HG03280 (cell line): ENCODE measurements around the gene VAX1.

ENCODE experiments used
- ATAC-seq: cut with Tn5 transposase; IDR thresholded peaks from one replicate; pipeline ENCODE4 v1.9.1; 2021; ENCODE audit warnings: mild to moderate bottlenecking, moderate library complexity; ENCODE audit not compliant: unreplicated experiment

VAX1 gene

GRCh38 chr10:117164592-117165537 lies 26.8 kb upstream of the VAX1 start:
- ATAC-seq, result no peak

GRCh38 chr10:117163954-117164548 lies 26.0 kb upstream of the VAX1 start:
- no peak for ATAC-seq

- no peak for ATAC-seq
These were observed 25.2 kb upstream of the VAX1 start for GRCh38 chr10:117163061-117163953.

DNA sequence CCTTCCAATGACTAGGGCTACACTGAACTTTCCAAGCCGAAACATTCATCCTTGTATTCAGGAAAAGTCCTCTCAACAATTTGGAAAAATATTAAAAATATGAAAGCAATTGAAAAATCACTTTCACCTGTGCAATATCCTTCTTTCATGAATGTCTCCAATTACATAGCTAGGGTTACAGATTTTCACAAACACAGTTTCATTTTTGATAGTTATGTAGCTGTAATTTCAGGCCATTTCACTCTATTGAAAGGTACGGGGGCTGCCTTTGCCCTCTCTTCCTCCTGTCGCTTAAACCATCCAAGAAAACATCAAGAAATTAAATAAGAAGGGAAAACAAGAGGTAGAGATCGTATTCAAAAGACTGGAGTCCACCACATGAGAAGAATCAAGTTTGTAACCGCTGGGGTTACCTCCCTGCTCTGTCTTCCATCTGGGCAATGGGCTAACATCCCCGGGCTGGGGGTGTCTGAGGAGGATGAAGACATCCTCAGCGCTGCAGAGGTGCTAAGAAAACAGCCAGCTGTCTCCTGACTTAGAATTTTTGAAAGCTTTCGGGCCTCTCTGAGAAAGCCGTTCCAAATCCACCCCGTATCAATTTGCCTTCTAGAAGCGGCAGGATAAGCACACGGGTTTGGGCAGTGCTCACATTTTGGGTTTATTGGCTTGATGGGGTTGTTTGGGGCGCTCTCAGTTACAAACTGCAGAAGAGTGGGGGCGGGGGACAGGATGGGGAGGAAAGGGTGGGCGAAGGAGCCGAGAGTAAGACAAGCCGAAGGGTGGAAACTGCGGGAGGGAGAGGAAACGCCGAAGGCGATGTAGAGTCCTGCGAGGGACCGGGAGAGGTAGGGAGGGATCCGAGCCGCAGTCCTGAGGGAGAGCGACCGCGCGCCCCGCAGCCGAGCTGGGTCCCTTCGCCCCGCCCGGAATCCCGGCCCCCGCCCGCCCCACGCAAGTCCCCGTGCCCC lies 24.3 kb upstream of the VAX1 start:
- ATAC-seq, result no peak

GRCh38 chr10:117161386-117162033 lies 23.4 kb upstream of the VAX1 start:
- ATAC-seq, result no peak

- ATAC-seq, result no peak
These were observed 22.5 kb upstream of the VAX1 start for GRCh38 chr10:117160567-117160966.

DNA sequence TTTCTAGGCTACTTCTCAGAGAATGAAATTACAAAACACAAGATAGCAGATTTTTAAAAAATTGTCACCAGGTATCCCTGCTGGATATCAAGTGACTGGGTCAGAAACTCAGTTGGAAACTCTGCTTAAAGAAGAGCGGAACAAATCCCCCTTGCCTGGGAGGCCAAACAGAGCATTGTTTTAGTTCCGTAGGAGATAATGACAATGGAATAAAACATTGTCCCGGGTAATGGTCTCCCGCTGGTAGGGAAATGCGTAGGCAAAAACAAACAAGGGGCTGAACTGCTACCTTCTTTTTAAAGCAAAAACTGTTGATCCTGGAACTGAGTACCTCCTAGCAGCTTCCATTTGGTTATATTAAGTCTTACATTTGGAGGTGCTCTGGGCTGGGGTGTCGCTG lies 21.3 kb upstream of the VAX1 start:
- ATAC-seq, result no peak

DNA sequence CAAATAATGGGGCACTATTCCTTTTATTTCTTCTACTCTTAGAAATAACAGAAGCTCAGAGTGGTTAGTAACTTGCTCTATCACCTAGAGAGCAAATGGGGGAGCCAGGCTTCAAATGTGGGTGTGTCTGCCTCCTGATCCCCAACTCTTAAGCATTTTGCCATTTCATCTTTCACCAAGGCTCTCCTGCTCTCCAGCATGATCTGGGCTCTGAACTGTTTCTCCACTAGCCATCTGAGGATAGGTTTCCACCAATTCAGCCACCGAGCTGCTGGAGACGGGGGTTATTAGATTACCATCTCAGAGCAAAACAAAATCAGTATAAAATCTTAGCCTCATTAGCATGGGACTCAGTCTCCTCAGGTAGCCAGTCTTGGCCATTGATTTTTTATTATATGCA lies 20.2 kb upstream of the VAX1 start:
- no peak for ATAC-seq

- no peak for ATAC-seq
These were observed 14.6 kb upstream of the VAX1 start for GRCh38 chr10:117152668-117153067.

DNA sequence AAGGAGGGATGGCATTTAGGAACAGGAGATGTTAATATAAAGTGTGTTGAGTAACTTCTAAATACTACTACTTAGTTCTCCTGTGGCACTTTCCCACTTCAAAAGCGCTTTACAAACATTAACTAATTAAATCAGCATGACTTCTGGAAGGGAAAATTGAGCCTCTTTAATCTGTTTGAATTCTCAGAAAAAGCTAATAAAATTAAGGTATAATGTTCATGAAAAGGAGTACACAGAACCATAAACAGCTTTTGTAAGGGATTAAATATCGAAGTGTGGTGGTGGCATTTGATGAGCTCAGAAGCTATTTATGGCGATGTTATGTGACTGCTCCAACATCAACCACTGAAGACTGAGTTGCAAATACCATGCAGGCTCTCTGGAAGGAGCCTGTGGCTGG lies 10.2 kb upstream of the VAX1 start:
- ATAC-seq, result no peak

DNA sequence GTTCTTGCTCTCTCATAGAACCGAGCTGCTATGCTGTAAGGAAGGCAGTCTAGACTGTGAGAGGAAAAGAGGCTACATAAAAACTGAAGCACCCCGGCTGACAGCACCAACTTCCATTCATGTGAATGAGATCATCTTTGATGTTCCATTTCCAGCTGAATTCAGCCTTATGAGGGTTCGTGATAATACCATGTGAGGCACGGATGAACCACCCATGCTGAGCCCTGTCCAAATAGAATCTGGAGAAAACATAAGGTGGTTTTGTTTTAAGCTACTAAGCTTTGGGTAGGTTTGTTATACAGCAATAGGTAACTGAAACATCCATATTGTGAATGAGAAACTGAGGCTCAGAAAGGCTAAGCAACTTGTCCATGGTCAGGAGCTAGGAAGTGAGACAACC lies 6.9 kb upstream of the VAX1 start:
- no peak for ATAC-seq

- no peak for ATAC-seq
These were observed 5.2 kb upstream of the VAX1 start for GRCh38 chr10:117143103-117143823.

GRCh38 chr10:117140525-117140902 lies 2.4 kb upstream of the VAX1 start:
- no peak for ATAC-seq

DNA sequence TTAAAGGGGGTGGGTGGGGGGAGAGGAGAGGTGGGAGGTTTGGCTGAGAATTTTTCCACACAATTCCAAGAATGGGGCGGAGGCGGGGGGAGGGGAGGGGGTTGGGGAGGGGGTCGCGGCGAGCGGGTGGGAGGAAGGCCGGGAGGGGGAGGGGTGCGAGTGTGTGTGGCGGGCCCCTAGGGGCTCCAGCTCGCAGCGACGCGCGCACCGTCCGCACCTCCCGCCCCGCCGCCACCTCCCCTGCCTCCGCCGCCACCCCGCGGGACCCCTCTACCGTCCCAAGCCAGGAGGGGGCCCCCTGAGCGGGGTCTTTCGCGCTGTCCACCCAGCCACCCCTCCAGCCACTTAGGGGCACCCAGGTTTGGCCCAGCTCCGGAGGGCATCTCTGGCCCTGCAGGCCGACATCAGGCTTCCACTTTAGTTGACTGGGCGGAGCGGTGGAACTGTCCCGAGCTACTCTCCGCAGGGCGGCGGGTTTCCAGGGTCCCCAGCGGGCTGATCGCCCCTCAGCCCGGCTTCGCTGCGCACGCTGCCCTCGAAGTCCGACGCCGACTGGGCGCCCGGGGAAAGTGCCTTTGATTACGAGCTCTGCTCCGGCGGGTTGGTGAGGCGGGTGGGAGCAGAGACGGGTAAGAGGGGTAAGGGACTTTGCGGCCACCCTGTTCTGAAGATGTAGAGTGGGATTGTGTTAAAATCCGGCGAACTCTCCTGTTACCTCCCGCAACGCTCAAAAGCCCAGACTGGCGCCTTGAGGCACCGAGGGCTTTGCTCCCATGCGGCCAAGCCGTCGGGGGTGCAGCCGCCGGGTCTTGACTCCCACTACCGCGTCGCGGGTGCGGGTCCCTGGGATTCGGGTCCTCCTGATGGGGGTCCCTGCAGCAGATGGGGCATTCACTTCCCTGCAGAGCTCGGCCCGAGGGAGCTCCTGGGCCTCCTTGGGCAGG lies 1.8 kb upstream of the VAX1 start:
- no peak for ATAC-seq

DNA sequence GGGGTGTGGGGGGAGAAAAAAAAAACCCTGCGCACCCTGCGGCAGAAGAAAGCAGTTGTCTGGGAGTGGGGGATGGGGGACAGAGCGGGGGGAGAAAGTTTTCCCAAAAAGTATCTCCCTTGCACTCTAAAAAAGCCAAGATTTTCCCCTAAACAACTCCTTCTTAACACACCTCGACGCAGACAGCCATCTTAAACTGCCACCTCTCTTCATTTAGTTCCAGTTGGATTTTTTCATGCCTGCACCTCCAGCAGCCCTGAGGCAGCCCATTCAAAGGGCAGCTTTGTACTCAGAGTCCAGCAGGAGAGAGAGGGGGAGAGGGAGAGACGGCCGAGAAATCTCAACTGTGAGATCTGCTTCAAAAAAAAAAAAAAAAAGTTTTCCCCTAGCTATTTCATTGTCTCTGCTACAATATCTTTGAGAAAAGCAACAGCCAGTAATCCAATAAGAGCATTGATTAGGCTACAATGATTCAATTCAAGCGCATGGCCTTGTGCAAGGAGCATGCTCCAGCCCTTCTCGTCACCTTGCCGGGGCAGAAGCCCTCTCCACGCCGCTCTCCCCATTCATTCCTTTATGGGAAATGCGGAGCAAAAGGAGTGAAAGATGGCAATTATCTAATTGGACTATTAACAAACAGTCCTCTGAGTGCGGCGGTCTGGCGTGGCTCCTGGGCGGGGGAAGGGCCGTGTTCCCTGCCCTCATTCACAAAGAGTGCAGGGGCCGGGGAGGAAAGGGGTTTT lies 939 bp upstream of the VAX1 start:
- no peak for ATAC-seq

DNA sequence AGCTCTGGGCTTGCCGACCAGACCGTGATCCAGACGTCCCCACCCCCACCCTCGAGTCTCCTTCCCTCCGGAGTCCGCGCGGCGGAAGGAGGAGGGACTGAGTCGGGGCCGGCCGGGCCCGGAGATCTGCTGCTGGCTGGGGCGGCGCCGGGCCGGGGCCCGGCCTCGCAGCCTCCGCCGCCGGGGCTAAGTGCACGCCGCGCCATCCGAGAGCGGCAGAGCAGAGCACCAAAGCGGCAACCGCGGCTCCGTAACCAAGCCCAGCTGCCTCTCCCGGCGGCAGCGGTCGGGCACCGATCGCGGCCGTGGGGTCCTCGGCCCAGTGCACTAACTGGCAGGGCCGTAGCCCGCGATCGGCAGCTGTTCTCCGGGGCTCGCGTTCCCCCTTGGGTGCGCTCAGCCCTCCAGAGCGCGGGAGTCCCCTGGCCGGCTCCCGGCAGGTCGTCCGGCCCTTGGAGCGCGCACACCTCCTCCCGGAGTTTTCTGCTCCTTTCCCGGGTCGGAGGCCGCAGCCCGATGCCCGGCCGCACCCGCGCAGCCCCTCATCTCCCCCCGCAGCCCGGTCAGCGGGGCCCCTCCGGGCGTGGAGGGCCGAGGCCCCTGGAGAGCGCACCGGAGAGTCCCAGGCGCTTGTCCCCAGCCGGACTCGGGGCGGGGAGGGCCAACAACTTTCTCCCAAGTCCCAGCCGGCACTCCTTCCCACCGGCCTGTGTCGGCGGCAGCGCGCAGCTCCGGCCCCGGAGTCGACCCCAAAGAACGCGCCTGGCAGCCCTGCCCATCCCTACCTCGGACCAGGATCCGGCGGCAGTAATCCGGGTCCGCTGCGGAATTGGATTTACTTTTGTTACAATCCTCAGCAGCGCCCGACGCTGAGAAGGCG lies 799 bp downstream of the VAX1 start:
- no peak for ATAC-seq
